B cell (primary cell): ENCODE measurements around the gene DNAH12. TPM values are rescaled to one million over a fixed set of nuclear protein-coding genes. Genes with fewer than 3 reads are reported as not detected.

Experiments used
- ATAC-seq: fragments of 200-7000 bp; cut with Tn5 transposase; one replicate; pipeline ENCODE4 v1.10.0; 2021; ENCODE audit warnings: low read depth, mild to moderate bottlenecking, moderate number of reproducible peaks, moderate library complexity
- CTCF ChIA-PET: fragments of 350-600 bp; sonication (Branson Sonifier 250); formaldehyde crosslinking; loops from one replicate; lab custom pipeline; 2021; ENCODE audit warnings: antibody characterized with exemption, inconsistent platforms; lab: Charles Lee
- POLR2A ChIA-PET: fragments of 350-600 bp; sonication (Branson Sonifier 250); formaldehyde crosslinking; loops from one replicate; lab custom pipeline; 2021; ENCODE audit warnings: antibody characterized with exemption; lab: Charles Lee
- DNase-seq: peaks from one replicate; pipeline ENCODE4 v3.0.0; 2013
- H2AFZ ChIP-seq: 2 replicates; pipeline ENCODE4 v1.6.1; 2012; ENCODE audit warnings: mild to moderate bottlenecking, low read depth, low read length; ENCODE audit not compliant: insufficient read depth, poor library complexity, severe bottlenecking
- H3K27ac ChIP-seq, 2 donors: 1 replicate in 1 of 2; 2 replicates in 1 of 2; pipeline ENCODE4 v1.5.1; 2012 to 2013; ENCODE audit warnings: low read length in 2 of 2, mild to moderate bottlenecking in 2 of 2, moderate library complexity in 1 of 2
- H3K27me3 ChIP-seq, 4 experiments: fragments of 200-600 bp in 1 of 4; sonication (generic) in 1 of 4; replicated peaks in 1 of 4; 1 replicate in 2 of 4; 2 replicates in 2 of 4; pipeline versions ENCODE4 v1.6.1 to v1.7.0; 2013 to 2016; ENCODE audit warnings: low read length in 3 of 4, mild to moderate bottlenecking in 2 of 4, mixed read lengths in 1 of 4, moderate library complexity in 1 of 4; ENCODE audit not compliant: insufficient read depth in 4 of 4, control insufficient read depth in 3 of 4; ENCODE audit errors: control extremely low read depth in 1 of 4
- H3K36me3 ChIP-seq, 2 experiments: replicated peaks in 1 of 2; 1 replicate in 1 of 2; 2 replicates in 1 of 2; pipeline versions ENCODE4 v1.6.1 to v1.7.1; 2013; ENCODE audit warnings: low read length in 1 of 2; ENCODE audit not compliant: insufficient read depth in 2 of 2, control insufficient read depth in 1 of 2; ENCODE audit errors: control extremely low read depth in 1 of 2, extremely low read depth in 1 of 2
- H3K4me1 ChIP-seq, 2 donors: fragments of 200-600 bp in 1 of 2; sonication (generic) in 1 of 2; 1 replicate in 1 of 2; 2 replicates in 1 of 2; pipeline versions ENCODE4 v1.5.1 to v1.6.1; 2013 to 2017; ENCODE audit warnings: low read length in 2 of 2; ENCODE audit not compliant: control insufficient read depth in 2 of 2, insufficient read depth in 2 of 2
- H3K4me2 ChIP-seq: replicated peaks from 2 replicates; pipeline ENCODE3; 2012; ENCODE audit warnings: mild to moderate bottlenecking, low read depth, low read length; ENCODE audit not compliant: poor library complexity, severe bottlenecking
- H3K4me3 ChIP-seq, 5 experiments: fragments of 200-600 bp in 1 of 5; sonication (generic) in 1 of 5; 1 replicate in 3 of 5; 2 replicates in 2 of 5; pipeline versions ENCODE4 v1.5.1 to v1.7.0; 2011 to 2016; ENCODE audit warnings: low read length in 4 of 5, mild to moderate bottlenecking in 4 of 5, low read depth in 2 of 5, control low read depth in 1 of 5, moderate library complexity in 1 of 5; ENCODE audit not compliant: insufficient read depth in 1 of 5; ENCODE audit errors: control extremely low read depth in 1 of 5, extremely low read depth in 1 of 5
- H3K79me2 ChIP-seq: fragments of 200-600 bp; sonication (generic); one replicate; pipeline ENCODE4 v1.6.0; 2016; ENCODE audit warnings: low read length; ENCODE audit not compliant: control insufficient read depth, insufficient read depth
- H3K9ac ChIP-seq: fragments of 200-600 bp; sonication (generic); 2 replicates; pipeline ENCODE4 v1.6.1; 2017; ENCODE audit warnings: mild to moderate bottlenecking, low read length, moderate library complexity
- H3K9me3 ChIP-seq, 3 donors: one replicate each; pipeline versions ENCODE4 v1.6.1 to v1.7.1; 2013; ENCODE audit warnings: low read length in 2 of 3; ENCODE audit not compliant: control insufficient read depth in 2 of 3, insufficient read depth in 1 of 3; ENCODE audit errors: control extremely low read depth in 1 of 3
- H4K20me1 ChIP-seq: 2 replicates; pipeline ENCODE4 v1.6.0; 2012; ENCODE audit warnings: mild to moderate bottlenecking, low read length; ENCODE audit not compliant: insufficient read depth, control insufficient read depth, poor library complexity, severe bottlenecking
- H3K27ac Mint-ChIP-seq: one replicate; pipeline ENCODE4 v1.8.0; 2021; ENCODE audit warnings: mixed read lengths
- H3K27me3 Mint-ChIP-seq: one replicate; pipeline ENCODE4 v1.8.0; 2021; ENCODE audit warnings: mixed read lengths
- H3K4me1 Mint-ChIP-seq: one replicate; pipeline ENCODE4 v1.8.0; 2021; ENCODE audit warnings: mixed read lengths
- H3K4me3 Mint-ChIP-seq: one replicate; pipeline ENCODE4 v1.8.0; 2021; ENCODE audit warnings: mixed read lengths
- H3K9me3 Mint-ChIP-seq: one replicate; pipeline ENCODE4 v1.8.0; 2022; ENCODE audit warnings: mixed read lengths; ENCODE audit not compliant: insufficient read depth
- EZH2 ChIP-seq: IDR thresholded peaks from 2 replicates; pipeline ENCODE4 v1.6.1; 2012; ENCODE audit warnings: borderline replicate concordance, low read depth, mild to moderate bottlenecking, moderate library complexity, low read length; ENCODE audit not compliant: insufficient read depth, poor library complexity, severe bottlenecking
- WGBS: methylation state at CpG from one replicate; pipeline ENCODE4 v1.1.5; 2013; ENCODE audit warnings: missing lambda C conversion rate; ENCODE audit not compliant: insufficient coverage; 5-methylcytosine and 5-hydroxymethylcytosine counted together
- intact Hi-C: fragments of 100-400 bp; cut with micrococcal nuclease; formaldehyde crosslinking; loops from one replicate; pipeline ENCODE4 v1.10.0; 2022
- polyA plus RNA-seq: library from polyadenylated mRNA; depleted of rRNA; stranded (reverse); fragments of >200 nt; gene quantifications from 2 replicates; pipeline ENCODE4 v1.2.3, GENCODE V29; 2012
- total RNA-seq, 2 donors: library from RNA; stranded (reverse); fragments of 120-200 nt in 1 of 2; gene quantifications; 1 replicate in 1 of 2; 2 replicates in 1 of 2; pipeline versions ENCODE4 v1.2.3 to v1.2.4, GENCODE V29; 2013 to 2022
- TF ChIP-seq, protein P1 (sequence below): fragments of 200-600 bp; IDR thresholded peaks from one replicate; pipeline ENCODE4 v1.8.0; 2022; ENCODE audit warnings: antibody characterized with exemption, mild to moderate bottlenecking

DNAH12 gene
- total and polyA plus RNA-seq, 2 donors (not counting 1 experiment from before 2014, with no cell fraction given): 0.09 to 0.17 TPM

DNA sequence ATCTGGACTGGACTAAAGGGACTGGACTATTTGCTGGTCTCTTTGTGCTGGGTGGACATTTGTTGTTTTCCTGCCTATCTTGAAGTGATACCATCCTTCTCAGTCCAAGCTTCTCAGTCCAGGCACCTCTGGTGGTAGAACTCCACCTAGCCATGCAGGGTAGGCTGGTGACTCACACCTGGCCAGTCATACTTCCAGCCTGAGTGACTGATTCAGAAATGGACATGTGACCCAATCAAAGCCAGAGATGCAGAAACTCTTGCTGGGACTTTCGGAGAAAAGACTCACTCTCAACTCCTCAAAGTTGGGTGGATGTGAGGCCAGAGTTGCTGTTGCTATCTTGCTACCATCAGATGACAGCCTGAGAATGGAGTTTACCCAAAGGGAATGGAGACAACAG is 246.1 kb downstream of the DNAH12 start:
- ATAC-seq: no peak

DNA sequence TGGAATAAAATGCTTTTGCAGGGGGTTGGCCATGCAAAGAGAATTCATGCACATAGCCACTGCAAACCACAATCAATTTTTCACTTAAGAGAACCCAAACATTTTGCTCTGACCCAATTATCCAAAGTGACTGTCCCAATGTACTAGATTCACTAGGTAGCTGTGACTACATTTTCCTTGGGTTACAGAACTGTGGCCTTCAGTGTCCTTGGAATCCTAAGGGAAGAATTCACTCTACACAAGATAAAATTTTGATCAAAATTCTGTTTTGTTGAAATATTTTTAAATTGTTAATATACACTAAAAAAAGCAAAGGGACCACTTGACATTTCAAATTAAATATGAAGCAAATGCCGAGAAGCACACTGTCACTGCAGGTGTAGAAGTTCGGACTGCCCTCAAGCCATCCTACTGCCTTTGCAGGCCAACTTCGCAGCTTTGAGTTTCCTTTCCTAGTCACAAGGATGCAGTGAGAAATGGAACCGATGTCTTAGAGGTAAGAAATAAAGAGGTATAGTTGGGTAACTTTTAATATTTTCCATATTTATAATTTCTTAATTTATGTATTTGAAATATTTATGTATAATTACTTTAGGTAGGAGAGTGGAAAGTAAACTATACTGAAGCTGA is 251.1 kb downstream of the DNAH12 start:
- no peaks in the 10 kb centered on the region for H3K9me3 Mint-ChIP-seq
- no peaks in the 10 kb centered on the region for H3K79me2 ChIP-seq
- no CpG with 5 or more reads among the region's 4 CpGs for WGBS
- H3K36me3 ChIP-seq: no peaks in the 10 kb centered on the region
- H3K27ac ChIP-seq: no peak overlapping the region
- intact Hi-C loops: no loop called here
- TF ChIP-seq, protein P1, sequence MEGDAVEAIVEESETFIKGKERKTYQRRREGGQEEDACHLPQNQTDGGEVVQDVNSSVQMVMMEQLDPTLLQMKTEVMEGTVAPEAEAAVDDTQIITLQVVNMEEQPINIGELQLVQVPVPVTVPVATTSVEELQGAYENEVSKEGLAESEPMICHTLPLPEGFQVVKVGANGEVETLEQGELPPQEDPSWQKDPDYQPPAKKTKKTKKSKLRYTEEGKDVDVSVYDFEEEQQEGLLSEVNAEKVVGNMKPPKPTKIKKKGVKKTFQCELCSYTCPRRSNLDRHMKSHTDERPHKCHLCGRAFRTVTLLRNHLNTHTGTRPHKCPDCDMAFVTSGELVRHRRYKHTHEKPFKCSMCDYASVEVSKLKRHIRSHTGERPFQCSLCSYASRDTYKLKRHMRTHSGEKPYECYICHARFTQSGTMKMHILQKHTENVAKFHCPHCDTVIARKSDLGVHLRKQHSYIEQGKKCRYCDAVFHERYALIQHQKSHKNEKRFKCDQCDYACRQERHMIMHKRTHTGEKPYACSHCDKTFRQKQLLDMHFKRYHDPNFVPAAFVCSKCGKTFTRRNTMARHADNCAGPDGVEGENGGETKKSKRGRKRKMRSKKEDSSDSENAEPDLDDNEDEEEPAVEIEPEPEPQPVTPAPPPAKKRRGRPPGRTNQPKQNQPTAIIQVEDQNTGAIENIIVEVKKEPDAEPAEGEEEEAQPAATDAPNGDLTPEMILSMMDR: no peak
- no peak for TF ChIP-seq EZH2
- no peak overlapping the region for H3K9ac ChIP-seq
- POLR2A ChIA-PET: no interaction called here
- H3K9me3 ChIP-seq: no peaks in the 10 kb centered on the region
- no peak for DNase-seq
- H4K20me1 ChIP-seq: no peaks in the 10 kb centered on the region
- ATAC-seq: no peak
- no peaks in the 10 kb centered on the region for H3K27me3 ChIP-seq
- H3K4me1 Mint-ChIP-seq: no peaks in the 10 kb centered on the region
- peaks cover 21% of the 10 kb centered on the region for H3K27me3 Mint-ChIP-seq
- no peaks in the 10 kb centered on the region for H3K4me1 ChIP-seq
- CTCF ChIA-PET: no interaction called here
- H2AFZ ChIP-seq: no peak overlapping the region
- H3K27ac Mint-ChIP-seq: no peak overlapping the region
- H3K4me3 ChIP-seq: no peak overlapping the region
- no peak overlapping the region for H3K4me3 Mint-ChIP-seq
- H3K4me2 ChIP-seq: no peak overlapping the region

More for the DNA sequence above, 246.1 kb downstream of the DNAH12 start:
- DNase-seq: no peak
- POLR2A ChIA-PET: no interaction called here
- Histone ChIP-seq H3K36me3 (no peaks in the 10 kb centered on the region), H3K4me1 (no peaks in the 10 kb centered on the region), H4K20me1 (no peaks in the 10 kb centered on the region), H3K4me2 (no peak overlapping the region), H2AFZ (no peak overlapping the region), H3K79me2 (no peaks in the 10 kb centered on the region), H3K27me3 (peaks cover 0 to 7% (median 0%) of the 10 kb centered on the region in 4 experiments), H3K27ac (no peak overlapping the region), H3K4me3 (no peak overlapping the region), H3K9me3 (no peaks in the 10 kb centered on the region), H3K9ac (no peak overlapping the region)
- H3K4me1 Mint-ChIP-seq: no peaks in the 10 kb centered on the region
- H3K9me3 Mint-ChIP-seq: no peaks in the 10 kb centered on the region
- no peak overlapping the region for H3K4me3 Mint-ChIP-seq
- intact Hi-C loops: no loop called here
- CTCF ChIA-PET: no interaction called here
- TF ChIP-seq, protein P1: no peak
- no peak for TF ChIP-seq EZH2
- WGBS: no CpG with 5 or more reads among the region's 1 CpG
- peaks cover 14% of the 10 kb centered on the region for H3K27me3 Mint-ChIP-seq
- H3K27ac Mint-ChIP-seq: no peak overlapping the region
